ENCODE measurements around the gene DDAH1.

Gene DDAH1

DNA sequence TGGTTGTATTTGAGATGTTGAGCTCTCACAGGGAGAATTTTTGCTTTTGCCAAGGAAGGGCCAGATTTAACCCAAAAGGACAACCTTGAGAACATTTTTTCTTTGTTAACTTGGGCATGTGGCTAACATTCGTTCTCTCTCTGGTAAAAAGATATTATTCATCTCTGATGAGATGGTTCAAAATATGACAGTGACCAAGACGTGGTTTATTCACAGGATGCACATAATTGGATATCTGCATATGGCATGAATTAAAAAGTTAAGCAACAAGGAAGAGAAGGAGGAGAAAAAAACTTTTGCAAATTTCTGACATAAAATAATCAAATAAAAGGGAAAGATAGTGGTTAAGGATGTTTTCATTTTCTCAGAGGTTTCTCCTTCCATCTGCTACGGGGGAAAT lies 145.5 kb downstream of the DDAH1 start:
- Histone ChIP-seq H3K4me3 (ENCODE audit: low read length, poor library complexity, severe bottlenecking) (no peak overlapping the region), H3K4me1 (ENCODE audit: insufficient read depth, low read length, poor library complexity, severe bottlenecking) (no peaks in the 10 kb centered on the region), H3F3A (ENCODE audit: low read depth) (no peaks in the 10 kb centered on the region), H3K4me2 (ENCODE audit: low read depth, low read length, poor library complexity, severe bottlenecking) (no peak overlapping the region), H3K27me3 (ENCODE audit: insufficient read depth, low read length, poor library complexity, severe bottlenecking) (no peaks in the 10 kb centered on the region), H3K9me3 (ENCODE audit: insufficient read depth, low read depth, low read length) (no peaks in the 10 kb centered on the region), H3K9me2 (replicated peaks; ENCODE audit: low read depth, low read length) (no peaks in the 10 kb centered on the region), H3K9ac (ENCODE audit: low read depth, low read length, poor library complexity, severe bottlenecking) (no peak overlapping the region), H4K20me1 (ENCODE audit: insufficient read depth, low read length, poor library complexity, severe bottlenecking) (no peaks in the 10 kb centered on the region), H3K79me2 (ENCODE audit: insufficient read depth, low read length) (no peaks in the 10 kb centered on the region), H2AFZ (ENCODE audit: low read length) (no peak overlapping the region), H3K36me3 (ENCODE audit: insufficient read depth, low read length) (no peaks in the 10 kb centered on the region)
- TF ChIP-seq EZH2phosphoT487 (IDR thresholded peaks at IDR 0.05; ENCODE audit: borderline replicate concordance), result no peak
- TF ChIP-seq, protein P1, sequence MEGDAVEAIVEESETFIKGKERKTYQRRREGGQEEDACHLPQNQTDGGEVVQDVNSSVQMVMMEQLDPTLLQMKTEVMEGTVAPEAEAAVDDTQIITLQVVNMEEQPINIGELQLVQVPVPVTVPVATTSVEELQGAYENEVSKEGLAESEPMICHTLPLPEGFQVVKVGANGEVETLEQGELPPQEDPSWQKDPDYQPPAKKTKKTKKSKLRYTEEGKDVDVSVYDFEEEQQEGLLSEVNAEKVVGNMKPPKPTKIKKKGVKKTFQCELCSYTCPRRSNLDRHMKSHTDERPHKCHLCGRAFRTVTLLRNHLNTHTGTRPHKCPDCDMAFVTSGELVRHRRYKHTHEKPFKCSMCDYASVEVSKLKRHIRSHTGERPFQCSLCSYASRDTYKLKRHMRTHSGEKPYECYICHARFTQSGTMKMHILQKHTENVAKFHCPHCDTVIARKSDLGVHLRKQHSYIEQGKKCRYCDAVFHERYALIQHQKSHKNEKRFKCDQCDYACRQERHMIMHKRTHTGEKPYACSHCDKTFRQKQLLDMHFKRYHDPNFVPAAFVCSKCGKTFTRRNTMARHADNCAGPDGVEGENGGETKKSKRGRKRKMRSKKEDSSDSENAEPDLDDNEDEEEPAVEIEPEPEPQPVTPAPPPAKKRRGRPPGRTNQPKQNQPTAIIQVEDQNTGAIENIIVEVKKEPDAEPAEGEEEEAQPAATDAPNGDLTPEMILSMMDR (conservative IDR thresholded peaks at IDR 0.05; ENCODE audit: low read length), result no peak

DNA sequence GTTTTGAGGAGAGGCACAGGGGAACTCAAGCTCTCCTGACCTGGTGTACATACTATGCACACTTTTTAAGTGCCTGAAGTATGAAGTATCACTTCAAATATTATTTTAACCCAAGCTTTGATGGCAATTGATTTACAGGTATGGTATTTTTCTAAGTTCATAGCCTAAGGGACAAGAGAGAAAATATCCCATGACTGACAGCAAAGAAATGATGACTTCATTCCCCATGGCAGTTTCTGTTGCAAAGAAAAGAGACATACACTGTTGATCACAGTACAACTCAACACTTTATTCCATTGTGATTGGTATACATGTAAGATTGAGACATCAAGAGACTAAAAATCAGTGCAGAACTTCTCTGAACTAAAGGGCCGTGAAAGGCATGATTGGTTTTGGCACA lies 146.7 kb downstream of the DDAH1 start:
- H2AFZ ChIP-seq (ENCODE audit: low read length), result no peak overlapping the region
- no peaks in the 10 kb centered on the region for H3K79me2 ChIP-seq (ENCODE audit: insufficient read depth, low read length)
- no peak overlapping the region for H3K4me2 ChIP-seq (ENCODE audit: low read depth, low read length, poor library complexity, severe bottlenecking)

DNA sequence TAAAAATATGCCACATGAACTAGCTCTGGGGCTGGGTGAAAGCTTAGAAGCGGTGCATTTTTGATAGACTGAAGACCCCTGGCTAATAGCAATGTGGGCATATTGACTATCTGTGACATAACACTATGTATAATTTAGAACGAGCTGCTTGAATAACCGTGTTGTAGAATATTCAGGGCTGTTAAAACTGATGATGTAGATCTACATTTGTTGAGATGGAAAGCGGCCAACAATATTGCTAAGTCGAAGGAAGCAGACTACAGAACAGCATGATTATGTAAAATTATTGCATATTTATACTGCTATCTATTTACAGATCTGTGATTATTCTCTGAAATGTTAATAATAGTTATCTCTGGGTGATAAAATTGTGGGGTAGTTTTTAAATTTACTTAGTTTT lies 147.4 kb downstream of the DDAH1 start:
- Histone ChIP-seq H3K4me3 (ENCODE audit: low read length, poor library complexity, severe bottlenecking) (no peak overlapping the region), H4K20me1 (ENCODE audit: insufficient read depth, low read length, poor library complexity, severe bottlenecking) (no peaks in the 10 kb centered on the region), H3K9me3 (ENCODE audit: insufficient read depth, low read depth, low read length) (no peaks in the 10 kb centered on the region), H2AFZ (ENCODE audit: low read length) (no peak overlapping the region), H3K9me2 (replicated peaks; ENCODE audit: low read depth, low read length) (no peaks in the 10 kb centered on the region), H3F3A (ENCODE audit: low read depth) (no peaks in the 10 kb centered on the region), H3K4me2 (ENCODE audit: low read depth, low read length, poor library complexity, severe bottlenecking) (no peak overlapping the region), H3K79me2 (ENCODE audit: insufficient read depth, low read length) (no peaks in the 10 kb centered on the region), H3K9ac (ENCODE audit: low read depth, low read length, poor library complexity, severe bottlenecking) (no peak overlapping the region), H3K27me3 (ENCODE audit: insufficient read depth, low read length, poor library complexity, severe bottlenecking) (no peaks in the 10 kb centered on the region), H3K4me1 (ENCODE audit: insufficient read depth, low read length, poor library complexity, severe bottlenecking) (no peaks in the 10 kb centered on the region), H3K36me3 (ENCODE audit: insufficient read depth, low read length) (no peaks in the 10 kb centered on the region)
- no peak for TF ChIP-seq EZH2phosphoT487 (IDR thresholded peaks at IDR 0.05; ENCODE audit: borderline replicate concordance)
- TF ChIP-seq, protein P1 (conservative IDR thresholded peaks at IDR 0.05; ENCODE audit: low read length), result no peak

More for the DNA sequence above, 146.7 kb downstream of the DDAH1 start:
- H3F3A ChIP-seq (ENCODE audit: low read depth), result no peaks in the 10 kb centered on the region
- no peaks in the 10 kb centered on the region for H3K9me2 ChIP-seq (replicated peaks; ENCODE audit: low read depth, low read length)
- no peaks in the 10 kb centered on the region for H3K9me3 ChIP-seq (ENCODE audit: insufficient read depth, low read depth, low read length)
- H4K20me1 ChIP-seq (ENCODE audit: insufficient read depth, low read length, poor library complexity, severe bottlenecking), result no peaks in the 10 kb centered on the region
- TF ChIP-seq, protein P1 (conservative IDR thresholded peaks at IDR 0.05; ENCODE audit: low read length), result no peak
- no peak for TF ChIP-seq EZH2phosphoT487 (IDR thresholded peaks at IDR 0.05; ENCODE audit: borderline replicate concordance)
- no peak overlapping the region for H3K9ac ChIP-seq (ENCODE audit: low read depth, low read length, poor library complexity, severe bottlenecking)
- H3K4me1 ChIP-seq (ENCODE audit: insufficient read depth, low read length, poor library complexity, severe bottlenecking), result no peaks in the 10 kb centered on the region
- H3K36me3 ChIP-seq (ENCODE audit: insufficient read depth, low read length), result no peaks in the 10 kb centered on the region
- H3K4me3 ChIP-seq (ENCODE audit: low read length, poor library complexity, severe bottlenecking), result no peak overlapping the region
- H3K27me3 ChIP-seq (ENCODE audit: insufficient read depth, low read length, poor library complexity, severe bottlenecking), result no peaks in the 10 kb centered on the region
